ENCODE results near the gene ORM1. TPM values are rescaled to one million over a fixed set of nuclear protein-coding genes. Genes with fewer than 3 reads are reported as not detected.

Gene ORM1
- total RNA-seq, 1 experiment from 2014 or later, result 4.4 TPM

DNA sequence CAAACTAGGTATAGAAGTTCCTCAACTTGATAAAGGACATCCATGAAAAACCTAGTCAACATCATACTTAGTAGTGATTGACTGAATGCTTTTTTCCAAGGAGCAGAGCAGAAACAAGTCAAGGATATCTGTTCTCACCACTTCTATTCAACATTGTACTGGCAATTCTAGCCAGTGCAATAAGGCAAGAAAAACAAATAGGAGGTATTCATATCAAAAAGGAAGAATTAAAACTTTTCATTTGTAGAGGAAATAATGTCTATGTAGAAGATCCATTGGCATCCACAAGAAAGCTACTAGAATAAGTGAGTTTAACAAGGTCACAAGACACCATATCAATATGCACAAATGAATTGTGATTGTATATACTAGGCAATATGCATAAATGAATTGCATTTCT lies 28.2 kb upstream of the ORM1 start:
- H4K91ac ChIP-seq (ENCODE audit: insufficient read length, low read depth, low read length), result no peak overlapping the region
- H3K4me1 ChIP-seq (ENCODE audit: insufficient read depth, low read length), result no peaks in the 10 kb centered on the region
- H3K9me3 ChIP-seq (ENCODE audit: control insufficient read depth, low read depth, low read length), result peaks cover 5% of the 10 kb centered on the region
- no peaks in the 10 kb centered on the region for H3K79me1 ChIP-seq (ENCODE audit: insufficient read depth, low read depth, low read length, poor library complexity, severe bottlenecking)
- H3K56ac ChIP-seq (ENCODE audit: insufficient read length, low read depth, low read length), result no peak overlapping the region
- no peaks in the 10 kb centered on the region for H3K23me2 ChIP-seq (ENCODE audit: insufficient read length, low read depth, low read length, poor library complexity, severe bottlenecking)
- no peak overlapping the region for H3K4me2 ChIP-seq (ENCODE audit: insufficient read depth, insufficient read length, low read length)
- no peaks in the 10 kb centered on the region for H3K79me2 ChIP-seq (ENCODE audit: insufficient read depth, low read length)
- no peak overlapping the region for H2BK5ac ChIP-seq (ENCODE audit: insufficient read length, low read length)
- H2BK20ac ChIP-seq (ENCODE audit: low read depth, low read length, poor library complexity, severe bottlenecking), result no peak overlapping the region
- no peaks in the 10 kb centered on the region for H4K20me1 ChIP-seq (ENCODE audit: control insufficient read depth, insufficient read depth, insufficient read length)
- no peak overlapping the region for H3K4me3 Mint-ChIP-seq
- no peak overlapping the region for H4K8ac ChIP-seq (replicated peaks; ENCODE audit: insufficient read length, low read depth, low read length)
- H3K27ac ChIP-seq (ENCODE audit: insufficient read length, low read depth, low read length), result no peak overlapping the region
- H2BK15ac ChIP-seq (ENCODE audit: low read depth, low read length), result no peak overlapping the region
- no peak overlapping the region for H3K9ac ChIP-seq (ENCODE audit: extremely low read depth, insufficient read length, low read length)
- H2AK5ac ChIP-seq (ENCODE audit: insufficient read length, low read length), result no peak overlapping the region
- H3K14ac ChIP-seq (ENCODE audit: insufficient read depth, low read length), result no peak overlapping the region
- H4K5ac ChIP-seq (ENCODE audit: insufficient read length, low read depth, low read length), result no peak overlapping the region
- H2BK120ac ChIP-seq (ENCODE audit: low read depth, low read length, poor library complexity, severe bottlenecking), result no peak overlapping the region
- no peaks in the 10 kb centered on the region for H3K27me3 ChIP-seq (ENCODE audit: insufficient read depth, low read length)
- no peak for DNase-seq
- H3T11ph ChIP-seq (ENCODE audit: low read length), result no peak overlapping the region
- H2AFZ ChIP-seq (ENCODE audit: low read length), result no peak overlapping the region
- no peak overlapping the region for H2BK12ac ChIP-seq (ENCODE audit: insufficient read length, low read depth, low read length)
- H3K23ac ChIP-seq (ENCODE audit: insufficient read length, low read depth, low read length), result no peak overlapping the region
- H3K4me1 Mint-ChIP-seq, result peaks cover 2 to 3% of the 10 kb centered on the region in 2 experiments; a peak in 3 of 4 replicates
- H3K4ac ChIP-seq (ENCODE audit: low read depth, low read length), result no peak overlapping the region
- H3K27ac Mint-ChIP-seq, result no peak overlapping the region
- TF ChIP-seq, protein P1, sequence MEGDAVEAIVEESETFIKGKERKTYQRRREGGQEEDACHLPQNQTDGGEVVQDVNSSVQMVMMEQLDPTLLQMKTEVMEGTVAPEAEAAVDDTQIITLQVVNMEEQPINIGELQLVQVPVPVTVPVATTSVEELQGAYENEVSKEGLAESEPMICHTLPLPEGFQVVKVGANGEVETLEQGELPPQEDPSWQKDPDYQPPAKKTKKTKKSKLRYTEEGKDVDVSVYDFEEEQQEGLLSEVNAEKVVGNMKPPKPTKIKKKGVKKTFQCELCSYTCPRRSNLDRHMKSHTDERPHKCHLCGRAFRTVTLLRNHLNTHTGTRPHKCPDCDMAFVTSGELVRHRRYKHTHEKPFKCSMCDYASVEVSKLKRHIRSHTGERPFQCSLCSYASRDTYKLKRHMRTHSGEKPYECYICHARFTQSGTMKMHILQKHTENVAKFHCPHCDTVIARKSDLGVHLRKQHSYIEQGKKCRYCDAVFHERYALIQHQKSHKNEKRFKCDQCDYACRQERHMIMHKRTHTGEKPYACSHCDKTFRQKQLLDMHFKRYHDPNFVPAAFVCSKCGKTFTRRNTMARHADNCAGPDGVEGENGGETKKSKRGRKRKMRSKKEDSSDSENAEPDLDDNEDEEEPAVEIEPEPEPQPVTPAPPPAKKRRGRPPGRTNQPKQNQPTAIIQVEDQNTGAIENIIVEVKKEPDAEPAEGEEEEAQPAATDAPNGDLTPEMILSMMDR (conservative IDR thresholded peaks at IDR 0.05), result no peak
- no peak overlapping the region for H3K18ac ChIP-seq (ENCODE audit: insufficient read length, low read depth, low read length)
- peaks cover 31 to 44% (median 40%) of the 10 kb centered on the region in 3 experiments for H3K36me3 Mint-ChIP-seq (ENCODE audit: insufficient read depth in 1 of 3, low read depth in 3 of 3)
- peaks cover 15 to 18% of the 10 kb centered on the region in 2 experiments; a peak in 4 of 5 replicates for H3K9me3 Mint-ChIP-seq
- H3K27me3 Mint-ChIP-seq (ENCODE audit: low read depth), result no peaks in the 10 kb centered on the region
